Measurements from ENCODE around the gene PAQR6.

- TF ChIP-seq POLR2A (IDR thresholded peaks at IDR 0.05; ENCODE audit: low read depth, low read length) = no peak
- no peak for TF ChIP-seq CTCF (conservative IDR thresholded peaks at IDR 0.05; ENCODE audit: low read depth, low read length)
Observed at GRCh38 chr1:156249593-156249992, 1.7 kb upstream of the PAQR6 start.
